HepG2 (cell line): ENCODE measurements around the gene SETD2. TPM values are rescaled to one million over a fixed set of nuclear protein-coding genes. Genes with fewer than 3 reads are reported as not detected.

ENCODE experiments used
- ATAC-seq: fragments of 200-7000 bp; cut with Tn5 transposase; 3 replicates; pipeline ENCODE4 v1.9.1; 2020; ENCODE audit warnings: mild to moderate bottlenecking, moderate library complexity
- BruUV-seq: library from RNA; stranded (reverse); fragments of 400-500 nt; replicated peaks from 2 replicates; lab custom pipeline; 2021; lab: Mats Ljungman, UMichigan
- CTCF ChIA-PET: fragments of 300-600 bp; formaldehyde crosslinking; extraction: SDS; loops from one replicate; lab custom pipeline; 2021; ENCODE audit warnings: low total read pairs, inconsistent platforms, low intra/inter-chr PET ratio; lab: Yijun Ruan, JAX
- POLR2A ChIA-PET: fragments of 350-600 bp; sonication (Branson Sonifier 250); formaldehyde crosslinking; loops from one replicate; lab custom pipeline; 2020; ENCODE audit warnings: antibody characterized with exemption, inconsistent platforms; lab: Yijun Ruan, JAX
- DNase-seq: peaks from one replicate; pipeline ENCODE4 v3.0.0-alpha.2; 2015; ENCODE audit warnings: low spot score
- FAIRE-seq: peaks from 3 replicates; lab custom pipeline; 2011; peaks lifted over from hg19 to GRCh38; lab: Jason Lieb, UNC
- H2AFZ ChIP-seq: one replicate; pipeline ENCODE4 v1.6.1; 2011; ENCODE audit warnings: low read length, inconsistent platforms
- H3K27ac ChIP-seq: fragments of 300-600 bp; 3 replicates; pipeline ENCODE4 v1.8.0; 2011; ENCODE audit warnings: mixed run types, mild to moderate bottlenecking, mixed read lengths, low read length, inconsistent platforms; ENCODE audit not compliant: insufficient read depth; ENCODE audit errors: extremely low read length
- H3K27me3 ChIP-seq, 2 experiments: fragments of 200-600 bp in 1 of 2; 2 replicates in 1 of 2; 3 replicates in 1 of 2; pipeline versions ENCODE4 v1.6.0 to v1.8.0; 2011; ENCODE audit warnings: low read length in 2 of 2, mild to moderate bottlenecking in 2 of 2, moderate library complexity in 2 of 2, inconsistent platforms in 1 of 2; ENCODE audit not compliant: insufficient read depth in 2 of 2, control insufficient read depth in 1 of 2
- H3K36me3 ChIP-seq, 2 experiments: fragments of 200-600 bp in 1 of 2; replicated peaks in 1 of 2; 2 replicates in 1 of 2; 3 replicates in 1 of 2; pipeline versions ENCODE4 v1.5.1 to v1.8.0; 2011; ENCODE audit warnings: low read length in 2 of 2, inconsistent platforms in 1 of 2; ENCODE audit not compliant: insufficient read depth in 2 of 2, control insufficient read depth in 1 of 2
- H3K4me1 ChIP-seq: 2 replicates; pipeline ENCODE4 v1.5.1; 2012; ENCODE audit warnings: low read length, inconsistent platforms; ENCODE audit not compliant: insufficient read depth
- H3K4me2 ChIP-seq: 2 replicates; pipeline ENCODE4 v1.6.0; 2011; ENCODE audit warnings: low read depth, low read length, inconsistent platforms
- H3K4me3 ChIP-seq, 3 experiments: fragments of 200-600 bp in 1 of 3; sonication (generic), shearing (Covaris generic) in 1 of 3; replicated peaks in 1 of 3; 2 replicates each; pipeline ENCODE4 v1.5.1; 2011 to 2016; ENCODE audit warnings: low read length in 3 of 3, inconsistent platforms in 2 of 3, low read depth in 2 of 3, mild to moderate bottlenecking in 2 of 3, control low read depth in 1 of 3, mixed read lengths in 1 of 3; ENCODE audit not compliant: insufficient read depth in 1 of 3
- H3K79me2 ChIP-seq: one replicate; pipeline ENCODE4 v1.6.1; 2011; ENCODE audit warnings: low read length, inconsistent platforms; ENCODE audit not compliant: insufficient read depth
- H3K9ac ChIP-seq: 2 replicates; pipeline ENCODE4 v1.6.0; 2011; ENCODE audit warnings: mild to moderate bottlenecking, low read depth, low read length, inconsistent platforms; ENCODE audit not compliant: insufficient read depth
- H3K9me3 ChIP-seq: 2 replicates; pipeline ENCODE4 v1.5.1; 2012; ENCODE audit warnings: mild to moderate bottlenecking, low read length
- H4K20me1 ChIP-seq: 2 replicates; pipeline ENCODE4 v1.6.0; 2011; ENCODE audit warnings: inconsistent platforms, mild to moderate bottlenecking, low read length, moderate library complexity; ENCODE audit not compliant: insufficient read depth
- CEBPG ChIP-seq: IDR thresholded peaks from 2 replicates; pipeline ENCODE4 v1.6.1; 2016
- KAT8 ChIP-seq: IDR thresholded peaks from 2 replicates; pipeline ENCODE4 v1.6.1; 2016; ENCODE audit warnings: missing genetic modification reagents, missing compliant biosample characterization
- PHF5A ChIP-seq: IDR thresholded peaks from one replicate; pipeline ENCODE4 v1.6.1; 2018; ENCODE audit warnings: low read depth, missing genetic modification reagents; ENCODE audit not compliant: unreplicated experiment
- RNF2 ChIP-seq: fragments of 450-650 bp; conservative IDR thresholded peaks from 2 replicates; pipeline ENCODE4 v1.6.1; 2016; ENCODE audit warnings: low read depth
- SP140L ChIP-seq: sonication (generic); formaldehyde crosslinking; IDR thresholded peaks from 2 replicates; pipeline ENCODE4 v1.4.0; 2020; ENCODE audit warnings: missing genetic modification reagents, borderline replicate concordance
- ZBTB8A ChIP-seq: sonication (generic); formaldehyde crosslinking; IDR thresholded peaks from 2 replicates; pipeline ENCODE4 v1.4.0; 2020; ENCODE audit warnings: mild to moderate bottlenecking, low read depth, missing genetic modification reagents, borderline replicate concordance
- ZNF331 ChIP-seq: sonication (generic); formaldehyde crosslinking; IDR thresholded peaks from 2 replicates; pipeline ENCODE4 v1.4.0; 2020; ENCODE audit warnings: missing genetic modification reagents
- ZNF430 ChIP-seq: sonication (generic); formaldehyde crosslinking; IDR thresholded peaks from 2 replicates; pipeline ENCODE4 v1.9.0; 2021; ENCODE audit warnings: mild to moderate bottlenecking, missing genetic modification reagents
- ZNF737 ChIP-seq: sonication (generic); formaldehyde crosslinking; IDR thresholded peaks from 2 replicates; pipeline ENCODE4 v1.5.0; 2020; ENCODE audit warnings: missing genetic modification reagents, mild to moderate bottlenecking, borderline replicate concordance
- WGBS: methylation state at CpG from one replicate; pipeline ENCODE4 v1.1.6; 2017; ENCODE audit warnings: low lambda C conversion rate; 5-methylcytosine and 5-hydroxymethylcytosine counted together
- in situ Hi-C: cut with HindIII; loops from 2 replicates; pipeline ENCODE4 v1.10.0; 2017; ENCODE audit warnings: low pct_unique_long_range_greater_than_20kb; ENCODE audit not compliant: extremely low pct_ligation_motif_present
- intact Hi-C: fragments of 100-400 bp; cut with micrococcal nuclease; formaldehyde crosslinking; loops from one replicate; pipeline ENCODE4 v1.10.0; 2022; ENCODE audit not compliant: unreplicated experiment
- polyA plus RNA-seq, 8 experiments: library from polyadenylated mRNA; depleted of rRNA in 3 of 8; stranded (reverse) in 7 of 8; unstranded in 1 of 8; fragments of >200 nt; fragmentation: Illumina TruSeq in 4 of 8; extraction: Trizol in 4 of 8; gene quantifications; 2 replicates each; pipeline versions ENCODE4 v1.2.1 to v1.2.3, GENCODE V29; 2011 to 2016; ENCODE audit warnings: low read depth in 4 of 8, missing spikeins in 1 of 8, mixed read lengths in 1 of 8; ENCODE audit not compliant: insufficient read depth in 1 of 8
- total RNA-seq, 5 experiments: library from RNA; depleted of rRNA; stranded (reverse); fragments of >200 nt; fragmentation: Illumina TruSeq; extraction: Trizol; gene quantifications; 2 replicates each; pipeline ENCODE4 v1.2.3, GENCODE V29; 2016; ENCODE audit warnings: low read depth in 1 of 5

SETD2 gene
- total and polyA plus RNA-seq, 2 of the 13 experiments (the other 11 are each of a cell fraction or from before 2014, with no cell fraction given): 14.2 to 24.2 TPM

- CTCF ChIA-PET: no interaction called here
- peak overlapping the region; percentile 100 for H3K4me2 ChIP-seq
- in situ Hi-C loops: no loop called here
- TF ChIP-seq ZNF331 (CRISPR knock-in tag) (no peak), KAT8 (CRISPR knock-in tag) (peak; percentile 4; the same call in 1 of the 2 replicates), PHF5A (CRISPR knock-in tag) (no peak), SP140L (CRISPR knock-in tag) (0 out of 2 replicates have a peak, but pooled peaks have one; percentile 7)
- TF ChIP-seq, all 625 proteins: peak for 2
- Histone ChIP-seq H3K27me3 (no peaks in the 10 kb centered on the region; a peak in 1 of 5 replicates), H3K36me3 (no peaks in the 10 kb centered on the region), H3K9ac (peak overlapping the region; percentile 85; the same call in 1 of the 2 replicates), H3K4me3 (peak overlapping the region in 1 of 3 experiments; percentile 91; a peak in 1 of 6 replicates), H3K9me3 (no peaks in the 10 kb centered on the region), H3K79me2 (peaks cover 35% of the 10 kb centered on the region), H2AFZ (no peak overlapping the region), H3K4me1 (peaks cover 72% of the 10 kb centered on the region), H4K20me1 (peaks cover 13% of the 10 kb centered on the region), H3K27ac (no peak overlapping the region)
- intact Hi-C loops: loop anchor here (10.0 kb wide), 1 partner anchor 54 kb away; no protein-coding TSS in a partner anchor
- FAIRE-seq (no peak), DNase-seq (no peak), ATAC-seq (no peak)
- 83% methylated on average over 2 of the region's 9 CpGs for WGBS
- no TSS peak for BruUV-seq
- POLR2A ChIA-PET: interaction anchor here (1.4 to 2.0 kb wide), 3 partner anchors 8 to 45 kb away, joined by 5 to 10 read pairs (median 6); no protein-coding TSS in a partner anchor
Observed at GRCh38 chr3:46978381-46978780, 185.5 kb downstream of the SETD2 start.

DNA sequence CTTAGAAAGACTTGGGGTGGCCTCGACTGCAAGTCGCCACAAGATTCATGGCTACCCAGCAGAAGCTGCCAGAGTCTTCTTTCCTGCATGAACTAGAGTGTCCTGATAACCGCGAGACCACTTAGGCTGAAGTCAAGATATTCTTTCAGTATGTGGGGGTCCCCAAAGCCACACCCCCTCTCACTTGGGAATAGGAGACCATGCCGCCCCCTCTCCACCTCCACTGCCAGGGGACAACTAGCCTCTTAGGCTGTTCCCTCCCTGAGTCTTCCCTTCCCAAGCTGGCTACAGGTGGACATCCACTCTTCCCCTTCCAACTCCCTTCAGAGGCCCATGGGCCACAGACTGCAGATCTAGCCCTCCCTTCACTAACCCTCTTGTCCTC is 186.1 kb downstream of the SETD2 start:
- in situ Hi-C loops: no loop called here
- Histone ChIP-seq H3K4me2 (peak overlapping the region; percentile 100), H3K9me3 (no peaks in the 10 kb centered on the region), H3K27ac (no peak overlapping the region), H4K20me1 (peaks cover 13% of the 10 kb centered on the region), H3K36me3 (no peaks in the 10 kb centered on the region), H3K27me3 (no peaks in the 10 kb centered on the region; a peak in 1 of 5 replicates), H3K4me1 (peaks cover 71% of the 10 kb centered on the region), H2AFZ (no peak overlapping the region), H3K4me3 (peak overlapping the region in 1 of 3 experiments; percentile 91; a peak in 1 of 6 replicates), H3K79me2 (peaks cover 38% of the 10 kb centered on the region)
- no TSS peak for BruUV-seq
- ChIA-PET POLR2A (interaction anchor here (2.0 kb wide), 1 partner anchor 9 kb away, joined by 6 read pairs; no protein-coding TSS in a partner anchor), CTCF (no interaction called here)
- DNase-seq: no peak
- TF ChIP-seq CEBPG (no peak), ZBTB8A (CRISPR knock-in tag) (no peak), RNF2 (no peak), ZNF737 (CRISPR knock-in tag) (no peak), ZNF430 (no peak)
- TF ChIP-seq, all 625 proteins: peak for 0
- intact Hi-C loops: loop anchor here (10.0 kb wide), 1 partner anchor 53 kb away; no protein-coding TSS in a partner anchor
- H3K9ac ChIP-seq: no peak overlapping the region
- ATAC-seq (no peak), FAIRE-seq (no peak)
- WGBS: 100% methylated on average over 4 of the region's 5 CpGs
